Endometrial microvascular endothelial cells (primary cell): Measurements from ENCODE around the gene LRFN5. TPM values are rescaled to one million over a fixed set of nuclear protein-coding genes. Genes with fewer than 3 reads are reported as not detected.
"Not testable (repeated sequence)": the region's sequence is repeated elsewhere in the genome, so short reads cannot be mapped to it uniquely, and the experiment has no call there.

Source experiments
- in situ Hi-C: cut with HindIII; loops from 2 replicates; pipeline ENCODE4 v1.10.0; 2017; ENCODE audit warnings: low sequenced_read_pairs, low pct_unique_long_range_greater_than_20kb; ENCODE audit errors: inconsistent ontology term
- total RNA-seq: library from RNA; depleted of rRNA; stranded (reverse); fragments of >200 nt; gene quantifications from one replicate; pipeline ENCODE4 v1.2.3, GENCODE V29; 2015; ENCODE audit errors: inconsistent ontology term

Gene LRFN5
- total RNA-seq: not detected

- in situ Hi-C loops: no loop called here
These were observed at the start of gene LRFN5 for GRCh38 chr14:41606532-41607303. Gene LRFN5, plus strand, starts transcription at chr14:41606876.

GRCh38 chr14:41558490-41558889, 48.2 kb upstream of the LRFN5 start:
- in situ Hi-C loops: no loop called here

DNA sequence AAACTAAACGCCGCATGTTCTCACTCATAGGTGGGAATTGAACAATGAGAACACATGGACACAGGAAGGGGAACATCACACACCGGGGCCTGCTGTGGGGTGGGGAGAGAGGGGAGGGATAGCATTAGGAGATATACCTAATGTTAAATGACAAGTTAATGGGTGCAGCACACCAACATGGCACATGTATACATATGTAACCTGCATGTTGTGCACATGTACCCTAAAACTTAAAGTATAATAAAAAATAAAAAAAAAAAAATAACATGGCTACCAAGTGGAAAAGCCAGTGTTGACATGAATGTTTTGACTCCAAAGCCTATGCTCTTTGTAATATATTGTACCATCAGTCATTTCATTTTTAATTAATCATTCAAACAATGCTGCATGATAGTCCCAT, 39.8 kb upstream of the LRFN5 start:
- in situ Hi-C loops: not testable (repeated sequence)

- in situ Hi-C loops: no loop called here
These were observed 37.7 kb upstream of the LRFN5 start for GRCh38 chr14:41568979-41569378.

DNA sequence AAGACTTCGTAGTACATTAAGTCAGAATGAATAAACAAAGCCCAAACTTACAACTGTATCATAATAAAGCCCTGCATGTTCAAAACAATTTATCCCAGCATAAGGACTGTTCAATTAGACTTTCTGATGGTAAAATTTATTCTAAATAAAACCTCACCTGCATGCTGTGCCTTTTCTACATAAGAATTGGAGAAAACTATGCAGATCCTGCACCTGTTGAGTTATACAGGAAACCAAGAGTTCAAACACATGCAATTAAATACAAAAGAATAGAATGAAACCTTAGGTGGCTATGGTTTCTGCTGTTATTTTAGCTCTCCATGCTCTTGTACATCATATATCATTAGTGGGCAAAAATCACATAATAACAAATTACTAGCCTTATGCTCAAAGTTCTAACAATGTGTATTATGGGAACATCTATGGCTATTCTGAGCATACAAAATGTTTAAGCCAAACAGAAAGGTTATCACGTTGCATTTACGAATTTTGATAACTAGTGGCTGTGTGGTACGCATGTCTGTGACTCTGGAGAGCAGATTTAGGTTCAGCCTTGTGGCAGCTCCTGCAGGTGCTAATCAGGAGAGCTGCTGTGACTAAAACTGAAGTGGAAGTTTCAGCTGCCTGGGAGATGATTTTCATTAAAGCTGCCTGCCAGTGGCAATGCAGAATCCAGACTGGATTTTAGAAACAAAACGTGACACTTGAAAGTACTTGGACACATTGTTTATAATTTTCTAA, 36.1 kb upstream of the LRFN5 start:
- in situ Hi-C loops: no loop called here

DNA sequence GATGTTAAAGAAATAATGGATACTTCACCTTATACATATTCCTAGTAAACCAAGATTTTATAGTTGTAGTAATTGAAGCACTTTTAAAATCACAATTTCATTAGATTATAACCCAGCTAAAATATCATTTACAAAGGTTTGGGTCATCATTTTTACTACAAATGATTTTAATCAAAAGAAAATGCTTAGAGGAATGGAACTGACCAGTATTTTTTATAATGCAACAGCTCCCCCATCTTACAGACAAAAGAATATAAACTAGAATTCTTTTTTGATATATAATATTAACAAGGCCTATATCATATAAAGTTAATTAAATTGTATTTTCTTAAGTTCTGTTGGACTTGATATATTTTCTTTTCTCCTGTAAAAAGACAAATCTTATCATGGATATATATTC, 20.4 kb upstream of the LRFN5 start:
- in situ Hi-C loops: no loop called here

DNA sequence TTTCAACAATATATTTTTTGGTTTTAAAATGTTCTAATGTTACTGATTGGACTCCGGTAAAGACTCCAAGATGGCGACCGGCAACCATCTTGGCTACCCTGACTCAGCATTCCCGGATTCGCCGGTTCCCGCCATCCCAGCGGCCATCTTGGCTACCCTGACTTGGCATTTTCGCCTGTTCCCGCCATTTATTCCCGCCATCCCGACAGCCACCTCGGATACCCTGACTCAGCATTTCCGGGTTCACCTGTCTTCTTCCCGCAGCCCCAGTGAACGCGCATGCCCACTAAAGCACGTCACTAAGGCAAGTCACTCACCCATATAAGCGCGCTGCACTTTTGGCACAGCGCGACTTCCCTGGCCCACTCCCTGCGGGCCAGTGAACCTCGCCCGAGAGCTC, 9.0 kb upstream of the LRFN5 start:
- in situ Hi-C loops: no loop called here

- in situ Hi-C loops: not testable (repeated sequence)
These were observed 6.8 kb upstream of the LRFN5 start for GRCh38 chr14:41599805-41600385.

- in situ Hi-C loops: no loop called here
These were observed 1.8 kb upstream of the LRFN5 start for GRCh38 chr14:41604721-41605531.

GRCh38 chr14:41605550-41606281, 960 bp upstream of the LRFN5 start:
- in situ Hi-C loops: no loop called here

GRCh38 chr14:41606282-41606531, 469 bp upstream of the LRFN5 start:
- in situ Hi-C loops: no loop called here

- in situ Hi-C loops: no loop called here
These were observed 664 bp downstream of the LRFN5 start for GRCh38 chr14:41607304-41607775.

DNA sequence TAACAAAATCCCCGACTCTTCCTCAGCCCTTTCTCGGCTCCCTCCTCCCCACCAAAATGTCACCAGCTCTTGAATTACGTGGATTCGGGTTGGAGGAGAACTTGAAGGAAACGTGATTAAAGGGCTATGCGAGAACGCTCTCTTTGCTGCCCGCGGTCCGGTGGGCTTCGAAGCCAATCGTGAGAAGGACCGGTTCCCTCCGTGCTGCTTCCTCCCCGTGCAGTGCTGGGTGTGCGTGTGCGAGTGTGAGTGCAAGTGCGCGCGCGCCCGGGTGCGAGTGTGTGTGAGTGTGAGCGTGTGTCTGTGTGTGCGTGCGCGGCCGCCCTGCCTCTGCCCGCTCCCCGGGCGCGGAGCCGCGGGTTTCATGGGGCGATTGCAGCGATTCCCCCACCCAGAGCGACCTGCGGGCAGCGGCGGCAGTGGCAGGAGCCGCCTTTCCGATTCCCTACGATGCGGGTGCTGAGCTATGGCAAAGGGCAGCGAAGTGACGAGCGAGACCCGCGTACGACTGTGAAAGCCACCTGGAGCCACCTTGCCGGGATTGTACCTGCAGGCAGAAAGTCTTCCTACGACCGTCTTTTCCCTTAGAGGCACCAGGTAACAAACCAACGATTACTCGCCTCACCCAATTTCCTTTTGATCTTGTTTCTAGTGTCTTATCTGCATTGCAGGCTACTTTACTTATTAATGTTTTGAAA, 1.4 kb downstream of the LRFN5 start:
- in situ Hi-C loops: no loop called here

- in situ Hi-C loops: no loop called here
These were observed 2.2 kb downstream of the LRFN5 start for GRCh38 chr14:41608681-41609390.

DNA sequence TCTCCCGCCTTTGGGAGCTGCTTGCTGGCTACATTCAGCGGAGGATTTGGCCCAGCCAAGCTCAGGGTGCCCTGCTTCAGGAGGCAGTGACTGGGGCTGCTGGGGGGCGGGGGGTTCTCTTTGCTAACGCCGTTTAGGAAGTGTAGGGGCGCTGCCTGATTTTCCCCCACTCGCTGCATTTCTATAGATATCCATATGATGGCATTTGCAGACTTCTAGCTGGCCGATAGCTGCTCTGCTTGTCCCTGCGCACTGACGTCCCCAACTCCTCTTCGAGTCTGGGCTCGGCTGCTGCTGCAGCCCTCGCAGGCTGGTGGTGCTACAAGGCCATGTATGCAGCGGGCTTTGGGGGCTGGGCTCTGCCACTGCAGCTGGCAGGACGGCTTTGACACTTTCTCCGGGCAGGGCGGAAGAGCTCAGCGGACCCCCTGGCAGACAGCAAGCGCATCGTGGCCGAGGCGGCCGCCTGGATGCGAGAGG, 3.1 kb downstream of the LRFN5 start:
- in situ Hi-C loops: no loop called here

DNA sequence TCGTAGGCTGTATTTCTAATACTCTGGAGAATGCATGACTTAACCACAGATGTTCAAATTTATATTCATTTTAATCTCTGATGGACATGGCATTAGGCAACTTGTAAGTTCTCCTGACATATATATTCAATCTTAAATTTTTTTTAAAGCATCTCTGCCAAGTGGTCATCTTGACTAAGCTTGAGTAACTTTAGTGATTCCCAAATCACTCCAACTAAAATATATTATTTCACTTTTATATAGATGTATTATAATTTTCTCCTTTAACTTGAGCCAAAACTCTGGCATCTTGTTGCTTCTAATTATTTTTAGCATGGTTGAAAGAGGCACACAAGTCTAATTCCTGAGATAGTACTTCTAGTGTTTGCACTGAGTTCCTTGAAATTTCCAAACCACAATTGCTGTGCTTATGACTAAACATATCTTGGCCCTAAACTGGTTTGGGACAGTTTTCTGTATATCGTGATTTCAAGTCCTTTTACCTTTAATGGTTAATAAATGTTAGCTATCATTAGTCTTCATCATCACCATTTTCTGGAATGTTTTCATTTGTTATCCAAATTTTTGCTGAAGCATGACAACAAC, 8.4 kb downstream of the LRFN5 start:
- in situ Hi-C loops: no loop called here

DNA sequence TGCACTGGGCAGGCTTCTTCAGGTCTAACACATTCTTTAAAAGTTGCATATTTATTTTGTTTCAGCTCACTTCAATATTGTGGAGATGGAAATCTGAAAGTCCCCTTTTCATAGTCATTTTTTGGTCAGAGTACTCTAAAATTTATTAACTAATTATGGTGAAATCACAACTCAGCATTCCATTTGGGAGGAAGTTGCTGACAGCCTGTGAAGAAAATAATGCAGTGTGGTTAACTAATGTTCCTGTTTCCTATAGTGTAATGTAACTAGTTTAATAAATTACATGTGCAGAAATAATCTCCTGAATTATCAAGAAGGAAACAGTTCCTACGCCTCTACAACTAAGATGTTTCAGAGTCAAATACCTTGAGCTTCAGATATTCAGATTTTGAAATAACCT, 17.1 kb downstream of the LRFN5 start:
- in situ Hi-C loops: no loop called here
